ENCODE data around the gene ATRNL1.

Gene ATRNL1

GRCh38 chr10:115935731-115936130, 842.6 kb downstream of the ATRNL1 start:
- DNase-seq (ENCODE audit: low spot score) = no peak
- Histone ChIP-seq H3K36me3 (ENCODE audit: low read depth) (no peaks in the 10 kb centered on the region), H3K27me3 (ENCODE audit: insufficient read depth, poor library complexity, severe bottlenecking) (no peaks in the 10 kb centered on the region), H3K4me1 (ENCODE audit: insufficient read depth, poor library complexity, severe bottlenecking) (peaks cover 11% of the 10 kb centered on the region), H3K27ac (ENCODE audit: poor library complexity, severe bottlenecking) (no peak overlapping the region), H3K9me3 (ENCODE audit: severe bottlenecking) (no peaks in the 10 kb centered on the region), H3K4me3 (ENCODE audit: severe bottlenecking) (no peak overlapping the region)
- TF ChIP-seq, protein P1, sequence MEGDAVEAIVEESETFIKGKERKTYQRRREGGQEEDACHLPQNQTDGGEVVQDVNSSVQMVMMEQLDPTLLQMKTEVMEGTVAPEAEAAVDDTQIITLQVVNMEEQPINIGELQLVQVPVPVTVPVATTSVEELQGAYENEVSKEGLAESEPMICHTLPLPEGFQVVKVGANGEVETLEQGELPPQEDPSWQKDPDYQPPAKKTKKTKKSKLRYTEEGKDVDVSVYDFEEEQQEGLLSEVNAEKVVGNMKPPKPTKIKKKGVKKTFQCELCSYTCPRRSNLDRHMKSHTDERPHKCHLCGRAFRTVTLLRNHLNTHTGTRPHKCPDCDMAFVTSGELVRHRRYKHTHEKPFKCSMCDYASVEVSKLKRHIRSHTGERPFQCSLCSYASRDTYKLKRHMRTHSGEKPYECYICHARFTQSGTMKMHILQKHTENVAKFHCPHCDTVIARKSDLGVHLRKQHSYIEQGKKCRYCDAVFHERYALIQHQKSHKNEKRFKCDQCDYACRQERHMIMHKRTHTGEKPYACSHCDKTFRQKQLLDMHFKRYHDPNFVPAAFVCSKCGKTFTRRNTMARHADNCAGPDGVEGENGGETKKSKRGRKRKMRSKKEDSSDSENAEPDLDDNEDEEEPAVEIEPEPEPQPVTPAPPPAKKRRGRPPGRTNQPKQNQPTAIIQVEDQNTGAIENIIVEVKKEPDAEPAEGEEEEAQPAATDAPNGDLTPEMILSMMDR (IDR thresholded peaks at IDR 0.05; ENCODE audit: poor library complexity, severe bottlenecking) = no peak
- no peak for ATAC-seq (ENCODE audit: low read depth)

- Histone ChIP-seq H3K4me3 (ENCODE audit: severe bottlenecking) (no peak overlapping the region), H3K36me3 (ENCODE audit: low read depth) (no peaks in the 10 kb centered on the region), H3K27me3 (ENCODE audit: insufficient read depth, poor library complexity, severe bottlenecking) (no peaks in the 10 kb centered on the region), H3K27ac (ENCODE audit: poor library complexity, severe bottlenecking) (peak overlapping the region; percentile 61), H3K9me3 (ENCODE audit: severe bottlenecking) (no peaks in the 10 kb centered on the region), H3K4me1 (ENCODE audit: insufficient read depth, poor library complexity, severe bottlenecking) (peaks cover 11% of the 10 kb centered on the region)
- TF ChIP-seq, protein P1 (IDR thresholded peaks at IDR 0.05; ENCODE audit: poor library complexity, severe bottlenecking) = no peak
- ATAC-seq (ENCODE audit: low read depth) (peak; percentile 77), DNase-seq (ENCODE audit: low spot score) (no peak)
Observed at GRCh38 chr10:115936926-115937767, 844.0 kb downstream of the ATRNL1 start.

DNA sequence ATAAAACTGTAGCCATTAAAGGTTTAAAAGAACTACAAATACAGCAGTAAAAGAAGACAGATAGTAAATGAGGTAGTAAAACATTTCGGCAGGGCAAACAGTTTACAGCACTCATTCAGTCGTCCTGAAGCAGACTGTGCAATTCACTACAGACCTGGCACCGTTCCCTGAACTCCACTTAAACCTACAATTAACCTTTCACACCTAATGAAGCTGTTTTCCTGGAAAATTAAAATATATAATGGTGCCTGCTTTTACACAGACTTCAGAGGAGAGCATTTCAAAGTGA, 844.5 kb downstream of the ATRNL1 start:
- peaks cover 11% of the 10 kb centered on the region for H3K4me1 ChIP-seq (ENCODE audit: insufficient read depth, poor library complexity, severe bottlenecking)
- no peak for ATAC-seq (ENCODE audit: low read depth)
- no peaks in the 10 kb centered on the region for H3K27me3 ChIP-seq (ENCODE audit: insufficient read depth, poor library complexity, severe bottlenecking)
- DNase-seq (ENCODE audit: low spot score) = no peak
- no peaks in the 10 kb centered on the region for H3K9me3 ChIP-seq (ENCODE audit: severe bottlenecking)
- TF ChIP-seq, protein P1 (IDR thresholded peaks at IDR 0.05; ENCODE audit: poor library complexity, severe bottlenecking) = no peak
- no peak overlapping the region for H3K4me3 ChIP-seq (ENCODE audit: severe bottlenecking)
- no peaks in the 10 kb centered on the region for H3K36me3 ChIP-seq (ENCODE audit: low read depth)
- peak overlapping the region; percentile 61 for H3K27ac ChIP-seq (ENCODE audit: poor library complexity, severe bottlenecking)

DNA sequence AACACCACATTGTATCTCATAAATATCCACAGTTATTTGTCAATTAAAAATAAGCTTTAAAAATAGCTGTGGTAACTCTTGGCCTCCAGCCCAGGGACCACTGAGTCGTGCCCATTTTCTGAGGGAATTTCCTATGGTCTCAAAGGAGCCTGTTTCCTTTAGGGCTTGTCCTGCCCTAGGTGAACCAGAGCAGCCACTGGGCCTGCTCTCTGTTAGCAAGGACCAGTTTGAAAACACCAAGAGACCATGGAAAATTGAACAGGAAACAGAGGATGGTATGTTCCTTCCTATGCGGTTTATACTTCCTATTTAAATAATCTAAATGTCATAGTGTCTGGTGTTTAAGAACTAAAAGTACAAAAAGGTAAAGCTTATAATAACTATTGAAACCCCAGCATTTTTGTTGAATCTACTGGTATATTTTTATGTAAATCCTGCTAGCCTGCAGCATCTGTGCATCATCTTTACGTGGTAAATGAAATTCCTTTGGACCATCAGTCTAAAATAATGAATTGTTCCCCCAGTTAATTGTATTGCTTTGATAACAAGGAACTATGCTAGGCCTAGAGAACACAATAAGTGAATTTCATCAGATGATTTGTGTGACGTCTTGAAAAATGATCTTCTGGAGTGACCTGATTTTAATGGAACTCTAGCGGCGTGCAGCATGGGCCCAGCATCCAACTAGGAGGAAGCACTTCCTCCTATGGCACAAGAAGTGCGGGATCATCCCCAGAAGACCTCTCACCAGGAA, 846.1 kb downstream of the ATRNL1 start:
- Histone ChIP-seq H3K4me1 (ENCODE audit: insufficient read depth, poor library complexity, severe bottlenecking) (peaks cover 11% of the 10 kb centered on the region), H3K9me3 (ENCODE audit: severe bottlenecking) (no peaks in the 10 kb centered on the region), H3K36me3 (ENCODE audit: low read depth) (no peaks in the 10 kb centered on the region), H3K27ac (ENCODE audit: poor library complexity, severe bottlenecking) (no peak overlapping the region), H3K27me3 (ENCODE audit: insufficient read depth, poor library complexity, severe bottlenecking) (no peaks in the 10 kb centered on the region), H3K4me3 (ENCODE audit: severe bottlenecking) (no peak overlapping the region)
- DNase-seq (ENCODE audit: low spot score) (no peak), ATAC-seq (ENCODE audit: low read depth) (no peak)
- TF ChIP-seq, protein P1 (IDR thresholded peaks at IDR 0.05; ENCODE audit: poor library complexity, severe bottlenecking) = no peak

All from RWPE2 (cell line).